ENCODE results near the gene RERE. TPM values are rescaled to one million over a fixed set of nuclear protein-coding genes. Genes with fewer than 3 reads are reported as not detected.
A peak's percentile ranks its signal among the peaks of the same experiment; 100 is the strongest.

Gene RERE
- polyA plus RNA-seq, 1 experiment, result 14.3 TPM

DNA sequence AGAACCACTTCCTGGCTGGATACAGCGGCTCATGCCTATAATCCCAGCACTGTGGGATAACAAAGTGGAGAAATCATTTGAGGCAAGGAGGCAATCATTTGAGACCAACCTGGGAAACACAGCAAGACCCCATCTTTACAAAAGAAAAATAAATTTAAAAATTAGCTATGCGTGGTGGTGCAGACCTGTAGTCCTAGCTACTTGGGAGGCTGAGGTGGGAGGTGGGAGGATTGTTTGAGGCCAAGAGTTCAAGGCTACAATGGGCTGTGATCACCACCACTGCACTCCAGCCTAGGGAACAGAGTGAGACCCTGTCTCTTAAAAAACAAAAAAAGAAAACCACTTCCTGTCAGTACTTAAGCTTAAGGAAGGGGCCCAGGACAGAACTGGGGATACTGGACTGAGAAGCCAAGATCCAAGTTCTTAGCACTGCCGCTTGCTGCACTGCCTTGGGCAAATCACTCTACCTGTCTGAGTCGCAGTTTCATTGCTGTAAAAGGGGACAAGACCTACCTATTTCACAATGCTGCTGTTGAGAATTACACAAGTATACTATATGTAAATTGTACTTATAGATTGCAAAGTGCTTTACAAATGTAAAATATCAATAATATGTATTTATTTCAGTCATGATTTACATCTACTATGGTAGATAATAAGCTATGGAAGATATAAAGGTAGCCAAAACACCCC, 154.9 kb downstream of the RERE start:
- ChIA-PET POLR2A (no interaction called here), CTCF (interaction anchor here (0.8 to 2.2 kb wide), 4 partner anchors 9 to 187 kb away, joined by 3 to 11 read pairs (median 4); no protein-coding TSS in a partner anchor)
- Histone ChIP-seq H3K27ac (ENCODE audit: low read depth, low read length) (peak overlapping the region; percentile 42), H3K9me3 (ENCODE audit: control insufficient read depth, insufficient read depth, low read length) (no peaks in the 10 kb centered on the region), H3K27me3 (ENCODE audit: control insufficient read depth, insufficient read depth, low read length) (no peaks in the 10 kb centered on the region), H3K4me3 (ENCODE audit: low read depth, low read length) (no peak overlapping the region)
- TF ChIP-seq, protein P1, sequence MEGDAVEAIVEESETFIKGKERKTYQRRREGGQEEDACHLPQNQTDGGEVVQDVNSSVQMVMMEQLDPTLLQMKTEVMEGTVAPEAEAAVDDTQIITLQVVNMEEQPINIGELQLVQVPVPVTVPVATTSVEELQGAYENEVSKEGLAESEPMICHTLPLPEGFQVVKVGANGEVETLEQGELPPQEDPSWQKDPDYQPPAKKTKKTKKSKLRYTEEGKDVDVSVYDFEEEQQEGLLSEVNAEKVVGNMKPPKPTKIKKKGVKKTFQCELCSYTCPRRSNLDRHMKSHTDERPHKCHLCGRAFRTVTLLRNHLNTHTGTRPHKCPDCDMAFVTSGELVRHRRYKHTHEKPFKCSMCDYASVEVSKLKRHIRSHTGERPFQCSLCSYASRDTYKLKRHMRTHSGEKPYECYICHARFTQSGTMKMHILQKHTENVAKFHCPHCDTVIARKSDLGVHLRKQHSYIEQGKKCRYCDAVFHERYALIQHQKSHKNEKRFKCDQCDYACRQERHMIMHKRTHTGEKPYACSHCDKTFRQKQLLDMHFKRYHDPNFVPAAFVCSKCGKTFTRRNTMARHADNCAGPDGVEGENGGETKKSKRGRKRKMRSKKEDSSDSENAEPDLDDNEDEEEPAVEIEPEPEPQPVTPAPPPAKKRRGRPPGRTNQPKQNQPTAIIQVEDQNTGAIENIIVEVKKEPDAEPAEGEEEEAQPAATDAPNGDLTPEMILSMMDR (IDR thresholded peaks at IDR 0.05; ENCODE audit: low read depth, low read length), result no peak
- DNase-seq (ENCODE audit: low read depth, low spot score), result no peak

DNA sequence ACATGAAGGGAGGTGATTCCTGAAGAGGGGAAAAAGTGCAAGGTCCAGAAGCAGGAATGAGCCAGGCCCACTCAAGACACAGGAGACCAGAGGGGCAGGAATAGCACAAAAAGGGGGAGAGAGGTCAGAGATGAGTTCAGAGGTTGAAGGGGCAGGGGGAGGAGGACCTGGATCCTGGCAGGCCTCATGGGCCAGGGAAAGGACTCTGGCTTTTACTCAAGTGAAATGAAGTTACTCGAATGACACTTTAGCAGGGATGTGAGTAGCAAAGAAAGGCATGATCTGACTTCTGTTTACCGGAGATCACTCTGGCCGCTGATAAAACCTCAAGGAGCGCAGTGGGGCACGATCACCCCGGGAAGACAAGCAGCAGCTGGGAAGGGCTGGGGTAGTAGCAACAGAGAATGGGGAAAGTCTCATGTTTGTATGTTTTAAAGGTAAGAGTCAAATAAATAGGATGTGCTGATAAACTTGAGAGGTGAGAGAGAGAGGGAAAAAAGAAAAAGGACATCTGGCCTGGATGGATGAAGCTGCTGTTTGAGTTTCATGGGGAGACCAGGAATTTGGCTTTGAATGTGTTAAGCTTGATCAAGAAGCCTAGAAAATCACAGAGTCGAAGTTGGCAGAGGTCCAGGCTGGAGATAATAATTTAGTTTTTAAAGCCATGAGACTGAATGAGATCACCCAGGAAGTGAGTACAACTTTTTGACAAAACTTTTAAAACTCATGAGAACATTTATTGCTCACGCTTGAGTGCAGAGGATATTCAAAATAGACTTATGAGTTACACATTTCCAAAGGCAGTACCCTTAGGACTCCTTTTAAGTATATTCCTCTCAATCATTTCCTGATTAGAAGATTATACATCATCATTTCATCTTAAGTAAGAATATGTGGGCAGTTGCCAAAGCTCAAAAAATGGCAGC, 156.0 kb downstream of the RERE start:
- Histone ChIP-seq H3K27ac (ENCODE audit: low read depth, low read length) (peak overlapping the region; percentile 87), H3K27me3 (ENCODE audit: control insufficient read depth, insufficient read depth, low read length) (no peaks in the 10 kb centered on the region), H3K4me3 (ENCODE audit: low read depth, low read length) (peak overlapping the region; percentile 21), H3K9me3 (ENCODE audit: control insufficient read depth, insufficient read depth, low read length) (no peaks in the 10 kb centered on the region)
- POLR2A ChIA-PET, result interaction anchor here (0.6 to 1.0 kb wide), 2 partner anchors 42 to 64 kb away, joined by 3 to 12 read pairs; no protein-coding TSS in a partner anchor
- CTCF ChIA-PET, result interaction anchor here (1.2 to 2.2 kb wide), 2 partner anchors 10 to 100 kb away, joined by 3 to 11 read pairs; no protein-coding TSS in a partner anchor
- TF ChIP-seq, protein P1 (IDR thresholded peaks at IDR 0.05; ENCODE audit: low read depth, low read length), result no peak
- DNase-seq (ENCODE audit: low read depth, low spot score), result peak; percentile 52

DNA sequence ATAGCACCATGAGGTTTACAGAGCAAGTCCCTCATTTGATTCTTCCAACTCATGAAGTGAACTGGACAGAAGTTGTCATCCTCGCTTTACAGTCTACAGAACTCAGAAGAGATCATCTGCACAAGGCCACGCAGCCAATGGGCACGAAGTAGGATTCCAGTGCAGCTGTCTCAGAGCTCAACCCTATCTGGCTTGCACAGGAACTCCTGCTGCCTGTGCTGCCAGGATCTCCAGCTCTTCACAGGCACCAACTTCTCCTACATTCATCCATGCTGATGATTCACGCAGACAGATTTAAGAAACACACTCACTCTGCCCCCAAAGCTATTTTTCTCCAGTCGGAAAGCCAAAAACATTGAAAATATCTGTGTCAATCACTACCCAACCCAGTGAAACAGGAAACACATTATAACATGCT, 157.0 kb downstream of the RERE start:
- ChIA-PET CTCF (interaction anchor here (0.9 to 1.2 kb wide), 2 partner anchors 11 to 189 kb away, joined by 3 to 4 read pairs; no protein-coding TSS in a partner anchor), POLR2A (interaction anchor here (1.0 to 1.4 kb wide), 3 partner anchors 9 to 189 kb away, joined by 3 to 4 read pairs (median 3); no protein-coding TSS in a partner anchor)
- Histone ChIP-seq H3K4me3 (ENCODE audit: low read depth, low read length) (no peak overlapping the region), H3K27me3 (ENCODE audit: control insufficient read depth, insufficient read depth, low read length) (no peaks in the 10 kb centered on the region), H3K9me3 (ENCODE audit: control insufficient read depth, insufficient read depth, low read length) (no peaks in the 10 kb centered on the region), H3K27ac (ENCODE audit: low read depth, low read length) (no peak overlapping the region)
- TF ChIP-seq, protein P1 (IDR thresholded peaks at IDR 0.05; ENCODE audit: low read depth, low read length), result no peak
- DNase-seq (ENCODE audit: low read depth, low spot score), result peak; percentile 74

DNA sequence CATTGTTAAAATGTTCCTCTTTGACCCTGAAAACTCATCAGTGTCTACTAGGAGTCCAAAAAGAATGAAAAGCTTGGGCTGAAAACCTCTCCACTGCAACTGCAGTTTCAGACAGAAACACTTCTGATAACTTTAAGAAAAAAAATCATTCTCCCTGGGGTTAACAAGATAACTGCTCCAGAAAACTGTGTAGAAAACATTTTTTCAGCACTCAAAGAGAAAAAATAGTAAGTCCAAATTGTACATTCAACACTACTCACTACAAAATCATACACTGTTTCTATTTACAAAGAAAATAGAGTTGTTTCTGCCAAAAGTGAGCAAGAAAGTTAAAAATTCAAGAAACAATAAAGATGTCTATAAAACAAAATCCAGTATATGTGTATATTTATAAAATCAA, 157.8 kb downstream of the RERE start:
- no peak for DNase-seq (ENCODE audit: low read depth, low spot score)
- POLR2A ChIA-PET, result interaction anchor here (1.0 to 1.4 kb wide), 2 partner anchors 27 to 189 kb away, joined by 3 to 4 read pairs; no protein-coding TSS in a partner anchor
- H3K27me3 ChIP-seq (ENCODE audit: control insufficient read depth, insufficient read depth, low read length), result no peaks in the 10 kb centered on the region
- no peak overlapping the region for H3K27ac ChIP-seq (ENCODE audit: low read depth, low read length)
- TF ChIP-seq, protein P1 (IDR thresholded peaks at IDR 0.05; ENCODE audit: low read depth, low read length), result no peak
- no peak overlapping the region for H3K4me3 ChIP-seq (ENCODE audit: low read depth, low read length)
- CTCF ChIA-PET, result interaction anchor here (1.3 kb wide), 1 partner anchor 189 kb away, joined by 3 read pairs; no protein-coding TSS in a partner anchor
- H3K9me3 ChIP-seq (ENCODE audit: control insufficient read depth, insufficient read depth, low read length), result no peaks in the 10 kb centered on the region

All from AG04450 (cell line).